Neural cell (in vitro differentiated cells): Measurements from ENCODE around the gene SQOR.

Experiments used
- CTCF ChIP-seq: fragments of 450-650 bp; IDR thresholded peaks from 2 replicates; pipeline ENCODE4 v1.5.1; 2014; ENCODE audit warnings: antibody characterized with exemption, mild to moderate bottlenecking, moderate library complexity; ENCODE audit not compliant: poor library complexity, severe bottlenecking
- EP300 ChIP-seq: fragments of 450-650 bp; conservative IDR thresholded peaks from 2 replicates; pipeline ENCODE4 v1.6.1; 2014; ENCODE audit warnings: antibody characterized with exemption, mild to moderate bottlenecking, moderate library complexity; ENCODE audit not compliant: poor library complexity, severe bottlenecking
- EZH2 ChIP-seq: fragments of 200-600, 300-800 bp; shearing (Covaris generic), sonication (generic); IDR thresholded peaks from 2 replicates; pipeline ENCODE4 v1.6.1; 2014; ENCODE audit warnings: antibody characterized with exemption, low read length, borderline replicate concordance, mild to moderate bottlenecking; ENCODE audit not compliant: insufficient read depth, poor library complexity, severe bottlenecking
- MXI1 ChIP-seq: fragments of 450-650 bp; conservative IDR thresholded peaks from 2 replicates; pipeline ENCODE4 v1.6.1; 2014; ENCODE audit warnings: antibody characterized with exemption, mild to moderate bottlenecking; ENCODE audit not compliant: poor library complexity, severe bottlenecking
- SMC3 ChIP-seq: fragments of 450-650 bp; conservative IDR thresholded peaks from 2 replicates; pipeline ENCODE4 v1.6.1; 2014; ENCODE audit warnings: antibody characterized with exemption, mild to moderate bottlenecking, moderate library complexity; ENCODE audit not compliant: poor library complexity
- TAF1 ChIP-seq: IDR thresholded peaks from 2 replicates; pipeline ENCODE4 v1.6.1; 2012; ENCODE audit warnings: low read depth

- TF ChIP-seq TAF1 (no peak), CTCF (no peak), EZH2 (no peak), MXI1 (no peak), EP300 (no peak), SMC3 (no peak)
Observed at GRCh38 chr15:45653702-45654424, 19.0 kb downstream of the SQOR start.
